Measurements from ENCODE around the gene MYO1E.
"Not testable (repeated sequence)": the region's sequence is repeated elsewhere in the genome, so short reads cannot be mapped to it uniquely, and the experiment has no call there.

The MYO1E gene

GRCh38 chr15:59387196-59387878 lies 14.7 kb upstream of the MYO1E start:
- not testable (repeated sequence) for DNase-seq (ENCODE audit: low read depth, low spot score)

GRCh38 chr15:59385171-59385570 lies 12.5 kb upstream of the MYO1E start:
- DNase-seq (ENCODE audit: low read depth, low spot score): no peak

GRCh38 chr15:59384507-59384906 lies 11.8 kb upstream of the MYO1E start:
- DNase-seq (ENCODE audit: low read depth, low spot score): no peak

GRCh38 chr15:59380902-59381610 lies 8.4 kb upstream of the MYO1E start:
- no peak for DNase-seq (ENCODE audit: low read depth, low spot score)

- no peak for DNase-seq (ENCODE audit: low read depth, low spot score)
Measured at GRCh38 chr15:59379531-59379930, 6.9 kb upstream of the MYO1E start.

- DNase-seq (ENCODE audit: low read depth, low spot score): no peak
Measured at GRCh38 chr15:59378855-59379254, 6.2 kb upstream of the MYO1E start.

- no peak for DNase-seq (ENCODE audit: low read depth, low spot score)
Measured at GRCh38 chr15:59377924-59378323, 5.3 kb upstream of the MYO1E start.

- DNase-seq (ENCODE audit: low read depth, low spot score): no peak
Measured at GRCh38 chr15:59376733-59377132, 4.1 kb upstream of the MYO1E start.

- no peak for DNase-seq (ENCODE audit: low read depth, low spot score)
Measured at GRCh38 chr15:59373215-59373614, 544 bp upstream of the MYO1E start.

GRCh38 chr15:59371458-59372351 lies 966 bp downstream of the MYO1E start:
- DNase-seq (ENCODE audit: low read depth, low spot score): no peak

GRCh38 chr15:59369597-59369996 lies 3.1 kb downstream of the MYO1E start:
- DNase-seq (ENCODE audit: low read depth, low spot score): no peak

- no peak for DNase-seq (ENCODE audit: low read depth, low spot score)
Measured at GRCh38 chr15:59367022-59367451, 5.6 kb downstream of the MYO1E start.

- DNase-seq (ENCODE audit: low read depth, low spot score): no peak
Measured at GRCh38 chr15:59366333-59367021, 6.2 kb downstream of the MYO1E start.

- DNase-seq (ENCODE audit: low read depth, low spot score): no peak
Measured at GRCh38 chr15:59364248-59364647, 8.4 kb downstream of the MYO1E start.

GRCh38 chr15:59362331-59362730 lies 10.3 kb downstream of the MYO1E start:
- DNase-seq (ENCODE audit: low read depth, low spot score): no peak

- no peak for DNase-seq (ENCODE audit: low read depth, low spot score)
Measured at GRCh38 chr15:59360896-59361295, 11.8 kb downstream of the MYO1E start.

- no peak for DNase-seq (ENCODE audit: low read depth, low spot score)
Measured at GRCh38 chr15:59360305-59360704, 12.4 kb downstream of the MYO1E start.

GRCh38 chr15:59355730-59356129 lies 16.9 kb downstream of the MYO1E start:
- DNase-seq (ENCODE audit: low read depth, low spot score): no peak

GRCh38 chr15:59354417-59355031 lies 18.1 kb downstream of the MYO1E start:
- DNase-seq (ENCODE audit: low read depth, low spot score): no peak

GRCh38 chr15:59353994-59354416 lies 18.7 kb downstream of the MYO1E start:
- no peak for DNase-seq (ENCODE audit: low read depth, low spot score)

GRCh38 chr15:59352683-59353082 lies 20.0 kb downstream of the MYO1E start:
- no peak for DNase-seq (ENCODE audit: low read depth, low spot score)

Measured in brain pericyte (primary cell).